Adipocyte (in vitro differentiated cells): Measurements from ENCODE around the gene HEPACAM.
A peak's percentile ranks its signal among the peaks of the same experiment; 100 is the strongest.

Source experiments
- DNase-seq: peaks from one replicate; pipeline ENCODE4 v3.0.0-alpha.2; 2015; ENCODE audit warnings: low read depth
- H3K27me3 ChIP-seq: replicated peaks from 2 replicates; pipeline ENCODE4 v1.7.0; 2013; ENCODE audit warnings: mild to moderate bottlenecking, low read length, moderate library complexity; ENCODE audit not compliant: control insufficient read depth, insufficient read depth
- H3K36me3 ChIP-seq: 2 replicates; pipeline ENCODE4 v1.7.0; 2013; ENCODE audit warnings: low read length, mild to moderate bottlenecking, moderate library complexity; ENCODE audit not compliant: control insufficient read depth, insufficient read depth, severe bottlenecking
- H3K4me1 ChIP-seq: 2 replicates; pipeline ENCODE4 v1.7.0; 2013; ENCODE audit warnings: mild to moderate bottlenecking, low read length, moderate library complexity; ENCODE audit not compliant: control insufficient read depth, insufficient read depth
- H3K4me3 ChIP-seq: 2 replicates; pipeline ENCODE4 v1.7.0; 2013; ENCODE audit warnings: mild to moderate bottlenecking, low read length, moderate library complexity
- H3K9ac ChIP-seq: 2 replicates; pipeline ENCODE4 v1.7.0; 2013; ENCODE audit warnings: mild to moderate bottlenecking, low read length, moderate library complexity
- H3K9me3 ChIP-seq: 2 replicates; pipeline ENCODE4 v1.7.0; 2013; ENCODE audit warnings: mild to moderate bottlenecking, low read length, moderate library complexity; ENCODE audit not compliant: control insufficient read depth

HEPACAM gene

DNA sequence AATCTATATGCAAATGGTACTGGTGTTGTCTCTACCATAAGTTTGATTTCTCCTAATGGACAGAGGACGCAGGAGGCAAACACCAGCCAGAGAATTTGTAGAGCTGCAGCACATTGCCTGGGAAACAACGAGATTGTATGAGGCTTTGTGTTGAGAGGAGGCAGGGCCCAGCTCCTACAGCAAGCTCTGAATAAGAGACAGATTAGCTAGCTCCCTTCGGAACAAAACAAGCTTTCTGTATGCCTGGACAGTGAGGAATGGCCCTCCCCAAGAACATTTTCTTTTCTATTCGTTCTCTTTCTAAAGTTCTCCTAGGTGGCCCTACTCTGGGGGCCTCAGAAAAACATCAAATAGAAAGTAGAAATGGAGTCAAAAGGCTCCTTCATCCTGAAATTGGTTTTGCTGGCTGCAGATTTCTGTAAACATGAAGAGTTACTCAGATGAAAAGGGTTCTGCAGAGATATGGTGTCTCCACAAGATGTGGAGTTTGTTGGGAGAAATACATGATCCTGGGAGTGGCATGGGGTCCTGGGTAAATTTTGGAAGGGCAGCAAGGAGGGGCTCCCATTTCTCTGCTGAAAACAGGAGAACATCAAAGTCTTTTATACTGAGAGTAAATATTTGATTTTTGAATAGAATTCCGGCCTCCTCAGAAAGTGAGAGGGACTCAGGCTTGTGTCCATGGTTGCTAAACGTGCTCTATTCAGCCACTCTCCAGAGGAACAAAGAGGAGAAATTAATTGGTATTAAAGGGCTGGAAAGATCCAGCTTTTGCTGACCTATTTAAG is 6.8 kb upstream of the HEPACAM start:
- Histone ChIP-seq H3K9ac (no peak overlapping the region), H3K9me3 (no peaks in the 10 kb centered on the region), H3K36me3 (no peaks in the 10 kb centered on the region)

DNA sequence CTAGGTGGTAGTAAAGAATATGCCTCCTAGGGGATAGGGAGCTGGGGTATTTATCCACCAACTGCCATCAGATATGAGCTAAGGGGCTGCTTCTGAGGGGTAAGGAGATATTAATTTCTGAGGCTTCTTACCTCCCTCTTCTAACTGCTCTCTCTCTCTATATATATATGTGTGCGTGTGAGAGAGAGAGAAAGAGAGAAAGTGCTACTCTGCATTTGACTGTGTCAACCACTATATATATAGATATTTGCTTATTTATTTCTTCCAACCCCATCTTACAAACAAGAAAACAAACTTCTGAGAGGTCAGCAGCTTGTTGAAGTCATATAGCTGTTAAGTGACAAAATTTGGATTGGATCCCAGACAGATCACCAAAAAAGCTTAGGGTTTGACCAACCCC is 5.9 kb upstream of the HEPACAM start:
- Histone ChIP-seq H3K27me3 (no peaks in the 10 kb centered on the region), H3K4me1 (peaks cover 19% of the 10 kb centered on the region), H3K9ac (no peak overlapping the region), H3K4me3 (no peak overlapping the region), H3K9me3 (no peaks in the 10 kb centered on the region), H3K36me3 (no peaks in the 10 kb centered on the region)
- no peak for DNase-seq

More for the DNA sequence above, 6.8 kb upstream of the HEPACAM start:
- H3K4me3 ChIP-seq = no peak overlapping the region
- H3K4me1 ChIP-seq = peaks cover 23% of the 10 kb centered on the region
- H3K27me3 ChIP-seq = no peaks in the 10 kb centered on the region
- no peak for DNase-seq

DNA sequence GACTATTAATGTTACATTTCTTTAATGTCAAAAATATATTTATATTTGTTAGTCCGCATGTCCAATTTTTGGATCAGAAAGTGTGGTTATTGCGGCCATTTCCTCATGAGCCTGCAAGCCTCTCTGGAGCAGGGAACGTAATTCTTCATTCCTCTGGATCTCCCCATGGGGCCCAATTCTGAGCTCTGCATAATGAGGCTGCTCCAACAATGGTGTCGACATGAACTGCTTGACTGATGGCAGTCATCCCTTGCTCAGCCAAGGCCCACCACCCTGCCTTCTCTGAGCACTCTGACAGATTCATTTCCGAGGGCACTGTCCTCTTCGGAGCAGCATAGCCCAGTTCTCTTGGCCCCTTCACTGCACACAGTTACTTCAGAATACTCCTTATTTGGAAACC is 3.1 kb upstream of the HEPACAM start:
- no peaks in the 10 kb centered on the region for H3K9me3 ChIP-seq
- H3K4me3 ChIP-seq = no peak overlapping the region
- no peak overlapping the region for H3K9ac ChIP-seq
- peaks cover 33% of the 10 kb centered on the region for H3K4me1 ChIP-seq
- no peak for DNase-seq
- H3K36me3 ChIP-seq = no peaks in the 10 kb centered on the region
- H3K27me3 ChIP-seq = no peaks in the 10 kb centered on the region

DNA sequence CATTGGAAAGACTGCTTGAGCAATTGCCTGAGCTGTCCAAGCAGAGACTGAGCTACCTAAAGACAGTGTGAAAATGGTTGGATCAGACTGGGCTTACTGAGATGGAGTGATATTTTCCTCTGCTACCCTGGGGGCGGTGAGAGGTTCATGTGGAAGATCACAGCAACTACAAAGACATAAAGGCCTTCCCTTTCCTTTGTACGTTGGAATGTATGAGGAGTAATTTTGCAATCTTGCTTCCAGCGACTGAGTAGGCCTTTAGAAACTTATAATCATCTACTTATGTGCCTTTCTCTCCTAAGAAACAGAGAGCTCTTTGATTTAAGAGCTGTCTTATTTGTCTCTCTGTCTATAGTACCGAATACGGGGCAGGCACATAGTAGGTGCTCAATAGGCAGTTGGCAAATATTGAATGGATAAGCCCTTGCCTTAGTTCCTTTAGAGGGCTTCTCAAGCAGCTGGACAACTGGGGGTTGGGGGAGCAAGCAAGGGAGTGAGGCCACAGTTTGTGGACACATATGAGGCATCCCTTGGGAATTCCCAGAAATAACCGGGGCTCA is 2.4 kb upstream of the HEPACAM start:
- DNase-seq = peak; percentile 39
- Histone ChIP-seq H3K36me3 (no peaks in the 10 kb centered on the region), H3K4me1 (peaks cover 33% of the 10 kb centered on the region), H3K9me3 (no peaks in the 10 kb centered on the region), H3K9ac (no peak overlapping the region), H3K27me3 (no peaks in the 10 kb centered on the region), H3K4me3 (no peak overlapping the region)

DNA sequence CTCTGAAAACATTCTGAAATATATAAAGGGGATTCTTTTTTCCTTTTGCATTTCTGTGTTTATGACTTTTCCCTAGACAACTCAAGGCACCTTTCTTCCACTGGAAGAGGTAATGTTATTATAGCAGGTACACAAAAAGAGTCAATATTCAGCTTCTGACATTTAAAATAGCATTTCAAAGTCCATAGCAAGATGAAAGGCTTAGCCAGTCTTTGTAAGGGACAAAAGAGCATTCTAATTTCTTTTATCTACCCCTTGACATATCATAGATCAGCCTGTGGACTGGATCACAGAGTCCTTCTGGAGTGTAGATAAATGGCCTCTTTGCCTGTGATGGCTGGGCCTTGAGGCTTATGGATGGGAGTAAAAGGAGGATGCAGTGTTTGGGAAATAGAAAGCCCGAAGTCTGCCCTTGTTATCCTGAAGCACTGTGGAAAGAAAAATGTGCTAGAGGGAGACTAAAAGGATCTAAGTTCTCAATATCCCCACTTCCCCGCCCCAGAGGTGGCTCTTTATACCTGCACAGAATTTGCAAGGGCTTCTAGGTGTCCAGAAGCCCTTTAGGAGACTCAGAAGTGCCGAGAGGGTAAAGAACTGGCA is 1.6 kb upstream of the HEPACAM start:
- DNase-seq = no peak
- Histone ChIP-seq H3K36me3 (no peaks in the 10 kb centered on the region), H3K9ac (no peak overlapping the region), H3K9me3 (no peaks in the 10 kb centered on the region), H3K4me1 (peaks cover 33% of the 10 kb centered on the region), H3K4me3 (no peak overlapping the region), H3K27me3 (no peaks in the 10 kb centered on the region)

DNA sequence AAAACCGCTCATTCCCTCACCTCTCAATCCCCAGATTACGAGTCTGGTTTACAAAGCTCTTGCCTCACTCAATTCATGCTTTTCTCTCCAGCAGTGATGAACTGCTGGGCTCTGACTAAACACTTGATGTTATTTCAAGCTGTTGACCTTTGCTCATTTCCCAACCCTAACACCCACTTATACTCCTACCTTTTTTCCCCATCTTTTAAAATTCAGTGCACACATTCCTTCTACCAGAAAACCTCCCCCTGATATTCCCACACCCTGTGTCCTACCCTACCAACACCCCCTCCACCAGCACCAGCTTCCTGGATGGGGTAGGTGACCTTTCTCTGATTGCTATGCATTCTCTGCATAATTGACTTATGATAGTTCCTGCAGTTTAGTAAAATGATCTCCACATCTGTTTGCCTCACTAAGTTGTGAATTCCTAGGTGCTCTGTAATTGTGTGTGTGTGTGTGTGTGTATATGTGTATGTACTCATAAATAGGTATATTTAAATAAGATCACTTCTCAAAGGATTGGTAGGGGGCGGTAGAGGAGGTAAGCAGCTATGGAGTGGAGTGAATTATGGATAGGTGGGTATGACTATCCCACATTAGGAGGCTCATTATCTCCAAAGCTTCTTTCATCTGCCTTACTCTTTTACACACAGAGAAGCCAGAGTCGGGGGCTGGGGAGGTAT is 842 bp downstream of the HEPACAM start:
- Histone ChIP-seq H3K36me3 (no peaks in the 10 kb centered on the region), H3K27me3 (no peaks in the 10 kb centered on the region), H3K9me3 (no peaks in the 10 kb centered on the region), H3K4me1 (peaks cover 36% of the 10 kb centered on the region), H3K9ac (peak overlapping the region; percentile 47), H3K4me3 (peak overlapping the region; percentile 48)
- DNase-seq = peak; percentile 73

DNA sequence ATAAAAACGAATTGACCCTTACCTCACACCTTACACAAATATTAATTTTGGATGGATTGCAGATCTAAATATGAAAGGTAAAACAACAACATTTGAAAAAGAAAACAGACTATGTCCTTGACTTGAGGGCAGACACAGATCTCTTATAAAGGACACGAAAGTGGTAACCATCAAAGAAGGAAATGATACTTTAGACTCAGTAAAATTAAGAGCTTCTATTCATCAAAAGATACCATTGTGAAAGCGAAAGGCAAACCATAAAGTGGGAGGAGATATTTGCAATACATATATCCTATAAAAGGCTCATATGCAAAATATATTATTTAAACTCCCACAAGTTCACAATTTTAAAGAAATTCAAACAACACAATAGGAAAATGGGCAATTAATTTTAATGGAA is 5.0 kb downstream of the HEPACAM start:
- H3K4me1 ChIP-seq = peaks cover 33% of the 10 kb centered on the region
- no peak overlapping the region for H3K4me3 ChIP-seq
- H3K36me3 ChIP-seq = no peaks in the 10 kb centered on the region
- no peaks in the 10 kb centered on the region for H3K27me3 ChIP-seq
- DNase-seq = no peak
- no peak overlapping the region for H3K9ac ChIP-seq
- H3K9me3 ChIP-seq = no peaks in the 10 kb centered on the region

DNA sequence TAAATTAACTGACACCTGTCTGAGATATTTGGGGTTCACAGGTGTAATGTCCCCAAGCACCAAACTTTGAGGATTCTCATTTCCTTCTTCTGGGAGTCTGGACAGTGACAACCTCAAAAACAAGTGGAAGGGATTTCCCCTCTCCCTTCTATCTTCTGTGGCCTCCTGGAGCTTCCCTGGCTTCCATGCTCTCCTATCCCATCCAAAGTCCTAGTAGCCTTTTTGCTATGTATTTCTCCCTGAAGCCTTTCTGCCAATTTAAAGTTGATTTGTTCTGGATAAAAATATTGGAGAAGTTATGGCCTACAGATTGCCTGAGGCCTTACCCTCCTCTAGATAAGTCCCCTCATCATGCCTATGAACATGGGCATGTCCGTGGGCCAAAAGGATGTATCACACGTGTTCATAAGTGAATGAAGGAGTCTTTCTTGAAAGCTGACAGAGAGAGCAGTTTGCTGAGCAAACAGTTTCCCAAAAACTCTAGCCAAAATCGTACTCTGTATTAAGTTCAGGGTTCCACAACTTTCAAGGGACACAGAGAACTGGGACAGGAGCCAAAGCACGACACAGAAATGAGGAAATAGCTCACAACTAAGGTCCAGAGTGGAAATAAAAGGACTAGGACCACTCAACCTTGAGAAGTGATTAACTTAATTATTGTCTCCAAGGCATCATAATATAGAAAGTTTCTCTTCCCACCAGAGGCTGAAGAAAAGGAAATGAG is 6.7 kb downstream of the HEPACAM start:
- DNase-seq = no peak
- Histone ChIP-seq H3K4me3 (no peak overlapping the region), H3K27me3 (no peaks in the 10 kb centered on the region), H3K4me1 (peaks cover 19% of the 10 kb centered on the region), H3K9me3 (no peaks in the 10 kb centered on the region), H3K36me3 (no peaks in the 10 kb centered on the region), H3K9ac (no peak overlapping the region)

DNA sequence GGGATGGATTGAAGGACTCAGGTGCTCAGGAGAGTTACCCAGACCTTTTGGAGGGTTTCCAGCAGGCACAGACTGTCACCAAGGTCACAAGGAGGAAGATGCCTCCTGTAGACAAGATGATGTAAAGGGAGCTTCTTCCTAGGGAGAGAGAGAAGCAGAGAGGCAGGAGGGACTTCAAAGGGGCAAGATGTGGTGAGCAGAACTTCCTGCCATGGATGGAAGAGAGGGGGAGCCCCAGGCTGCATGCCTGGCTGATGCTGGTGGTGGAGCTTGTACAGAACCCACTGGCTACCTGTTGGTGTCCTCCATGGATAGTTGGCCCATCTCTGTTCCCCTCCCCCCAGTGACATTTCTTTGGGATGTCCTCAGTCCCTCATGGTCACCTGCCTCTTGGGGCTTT is 12.6 kb downstream of the HEPACAM start:
- H3K9me3 ChIP-seq = no peaks in the 10 kb centered on the region
- no peaks in the 10 kb centered on the region for H3K4me1 ChIP-seq
- no peaks in the 10 kb centered on the region for H3K36me3 ChIP-seq
- H3K27me3 ChIP-seq = no peaks in the 10 kb centered on the region
- DNase-seq = no peak
- H3K9ac ChIP-seq = no peak overlapping the region
- no peak overlapping the region for H3K4me3 ChIP-seq

DNA sequence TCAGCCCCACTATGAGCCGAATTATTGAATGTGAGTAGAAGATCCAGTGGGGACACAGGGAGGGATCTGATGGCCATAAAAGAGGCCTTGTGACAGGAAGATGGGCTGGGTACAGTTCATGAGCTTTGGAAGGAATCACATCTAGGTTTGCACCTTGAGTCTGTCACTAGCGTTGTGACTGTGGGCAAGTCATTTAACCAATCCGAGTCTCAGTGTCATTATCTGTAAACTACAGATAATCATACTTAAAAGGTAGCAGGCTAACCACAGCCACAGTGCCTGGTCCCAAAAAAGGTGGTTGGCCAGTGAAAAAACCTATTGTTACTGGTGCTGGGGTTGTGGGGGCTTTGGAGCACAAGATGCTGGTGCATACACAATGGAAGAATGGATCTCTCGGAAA is 13.0 kb downstream of the HEPACAM start:
- Histone ChIP-seq H3K4me3 (no peak overlapping the region), H3K36me3 (no peaks in the 10 kb centered on the region), H3K9me3 (no peaks in the 10 kb centered on the region), H3K27me3 (no peaks in the 10 kb centered on the region), H3K4me1 (no peaks in the 10 kb centered on the region), H3K9ac (no peak overlapping the region)
- no peak for DNase-seq
